LoVo (cell line): ENCODE measurements around the gene UBE3B.
"Not testable (repeated sequence)": the region's sequence is repeated elsewhere in the genome, so short reads cannot be mapped to it uniquely, and the experiment has no call there.

Source experiments
- DNase-seq: peaks from one replicate; pipeline ENCODE4 v3.0.0-alpha.2; 2016; ENCODE audit warnings: low spot score

Gene UBE3B

GRCh38 chr12:109450980-109451379, 26.5 kb upstream of the UBE3B start:
- no peak for DNase-seq

GRCh38 chr12:109451400-109451799, 26.0 kb upstream of the UBE3B start:
- DNase-seq = no peak

GRCh38 chr12:109452489-109452888, 24.9 kb upstream of the UBE3B start:
- no peak for DNase-seq

- DNase-seq = no peak
Measured at GRCh38 chr12:109455706-109456105, 21.7 kb upstream of the UBE3B start.

- no peak for DNase-seq
Measured at GRCh38 chr12:109458086-109458485, 19.3 kb upstream of the UBE3B start.

- no peak for DNase-seq
Measured at GRCh38 chr12:109458771-109459208, 18.6 kb upstream of the UBE3B start.

- no peak for DNase-seq
Measured at GRCh38 chr12:109459247-109459646, 18.2 kb upstream of the UBE3B start.

GRCh38 chr12:109460538-109460937, 16.9 kb upstream of the UBE3B start:
- no peak for DNase-seq

- peak; percentile 24 for DNase-seq
Measured at GRCh38 chr12:109461049-109461845, 16.2 kb upstream of the UBE3B start.

- peak; percentile 43 for DNase-seq
Measured at GRCh38 chr12:109461846-109462756, 15.3 kb upstream of the UBE3B start.

- peak; percentile 50 for DNase-seq
Measured at GRCh38 chr12:109462868-109463692, 14.4 kb upstream of the UBE3B start.

GRCh38 chr12:109463756-109464155, 13.7 kb upstream of the UBE3B start:
- DNase-seq = no peak

GRCh38 chr12:109464642-109465351, 12.6 kb upstream of the UBE3B start:
- DNase-seq = no peak

GRCh38 chr12:109466305-109466704, 11.1 kb upstream of the UBE3B start:
- no peak for DNase-seq

GRCh38 chr12:109466821-109467220, 10.6 kb upstream of the UBE3B start:
- DNase-seq = no peak

- DNase-seq = no peak
Measured at GRCh38 chr12:109467978-109468676, 9.3 kb upstream of the UBE3B start.

- no peak for DNase-seq
Measured at GRCh38 chr12:109469517-109469916, 7.9 kb upstream of the UBE3B start.

GRCh38 chr12:109473006-109473405, 4.4 kb upstream of the UBE3B start:
- DNase-seq = no peak

GRCh38 chr12:109473526-109474270, 3.7 kb upstream of the UBE3B start:
- DNase-seq = not testable (repeated sequence)

- no peak for DNase-seq
Measured at GRCh38 chr12:109475121-109475520, 2.3 kb upstream of the UBE3B start.
